Measurements from ENCODE around the gene ROPN1L. TPM values are rescaled to one million over a fixed set of nuclear protein-coding genes. Genes with fewer than 3 reads are reported as not detected.

ROPN1L gene
- total RNA-seq, 1 experiment from 2014 or later, result 0.66 TPM

DNA sequence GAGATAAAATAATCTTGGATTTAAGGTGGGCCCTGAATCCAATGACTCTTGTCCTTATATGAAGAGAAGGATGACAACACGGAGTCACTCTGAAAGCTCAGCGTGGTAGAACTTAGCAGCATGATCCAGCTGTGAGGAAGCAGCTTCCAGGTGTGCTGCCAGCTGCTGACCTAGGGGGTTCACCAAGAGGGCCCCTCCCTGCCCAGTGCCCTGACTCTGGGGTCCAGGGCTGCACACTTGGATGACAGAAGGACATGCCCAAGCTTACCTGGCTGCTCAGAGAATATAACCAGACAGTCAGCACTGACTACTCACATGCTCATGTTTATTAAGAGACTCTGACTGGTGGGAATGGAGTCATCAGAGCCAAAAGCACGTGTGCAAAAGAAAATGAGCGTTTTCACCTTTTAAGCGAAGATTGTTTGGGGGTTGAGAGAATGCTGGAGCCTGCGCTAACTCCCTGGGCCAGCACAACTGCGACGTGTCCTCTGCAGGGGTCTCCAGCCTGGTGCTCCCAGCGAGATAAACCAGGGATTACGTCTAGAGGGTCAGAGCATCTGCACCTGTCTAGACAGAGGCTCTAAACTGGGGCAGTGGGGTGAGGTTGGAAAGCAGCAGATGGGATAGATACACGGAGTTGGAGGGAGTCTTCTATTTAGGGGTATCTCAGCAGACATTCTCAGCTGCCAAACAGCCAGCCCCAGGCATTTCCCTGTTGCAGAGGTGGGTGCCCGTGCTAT is 41.3 kb downstream of the ROPN1L start:
- H3K4me1 ChIP-seq (ENCODE audit: control insufficient read depth in 1 of 2, insufficient read depth in 2 of 2, low read length in 2 of 2), result peaks cover 4 to 24% of the 10 kb centered on the region in 2 experiments; a peak in 2 of 4 replicates

More for the DNA sequence above, 41.3 kb downstream of the ROPN1L start:
- H3K4me2 ChIP-seq (ENCODE audit: low read length), result no peak overlapping the region
- BruUV-seq (replicated peaks), result no TSS peak
- H2AFZ ChIP-seq (ENCODE audit: low read depth, low read length, poor library complexity, severe bottlenecking), result no peak overlapping the region
- CTCF ChIA-PET, result no interaction called here
- no peaks in the 10 kb centered on the region for H3K9me3 ChIP-seq (ENCODE audit: control insufficient read depth in 1 of 2, insufficient read depth in 1 of 2, low read depth in 1 of 2, low read length in 2 of 2)
- DNase-seq (ENCODE audit: low read depth, low spot score) (no peak), ATAC-seq (no peak)
- H3K4me3 ChIP-seq (replicated peaks in 1 of 2; ENCODE audit: low read depth in 1 of 2, low read length in 2 of 2), result no peak overlapping the region
- intact Hi-C loops (cut with micrococcal nuclease), result no loop called here
- POLR2A ChIA-PET, result no interaction called here
- no peaks in the 10 kb centered on the region for H3K36me3 ChIP-seq (ENCODE audit: control insufficient read depth in 1 of 2, insufficient read depth in 2 of 2, low read length in 2 of 2)
- H3K9me2 ChIP-seq (ENCODE audit: insufficient read depth), result no peaks in the 10 kb centered on the region
- no peak overlapping the region for H3K27ac ChIP-seq (ENCODE audit: low read depth, low read length)
- H4K20me1 ChIP-seq (ENCODE audit: insufficient read depth), result no peaks in the 10 kb centered on the region
- TF ChIP-seq YY1 (IDR thresholded peaks at IDR 0.05; ENCODE audit: extremely low read depth, insufficient replicate concordance, low read depth, low read length), result no peak
- TF ChIP-seq, protein P1, sequence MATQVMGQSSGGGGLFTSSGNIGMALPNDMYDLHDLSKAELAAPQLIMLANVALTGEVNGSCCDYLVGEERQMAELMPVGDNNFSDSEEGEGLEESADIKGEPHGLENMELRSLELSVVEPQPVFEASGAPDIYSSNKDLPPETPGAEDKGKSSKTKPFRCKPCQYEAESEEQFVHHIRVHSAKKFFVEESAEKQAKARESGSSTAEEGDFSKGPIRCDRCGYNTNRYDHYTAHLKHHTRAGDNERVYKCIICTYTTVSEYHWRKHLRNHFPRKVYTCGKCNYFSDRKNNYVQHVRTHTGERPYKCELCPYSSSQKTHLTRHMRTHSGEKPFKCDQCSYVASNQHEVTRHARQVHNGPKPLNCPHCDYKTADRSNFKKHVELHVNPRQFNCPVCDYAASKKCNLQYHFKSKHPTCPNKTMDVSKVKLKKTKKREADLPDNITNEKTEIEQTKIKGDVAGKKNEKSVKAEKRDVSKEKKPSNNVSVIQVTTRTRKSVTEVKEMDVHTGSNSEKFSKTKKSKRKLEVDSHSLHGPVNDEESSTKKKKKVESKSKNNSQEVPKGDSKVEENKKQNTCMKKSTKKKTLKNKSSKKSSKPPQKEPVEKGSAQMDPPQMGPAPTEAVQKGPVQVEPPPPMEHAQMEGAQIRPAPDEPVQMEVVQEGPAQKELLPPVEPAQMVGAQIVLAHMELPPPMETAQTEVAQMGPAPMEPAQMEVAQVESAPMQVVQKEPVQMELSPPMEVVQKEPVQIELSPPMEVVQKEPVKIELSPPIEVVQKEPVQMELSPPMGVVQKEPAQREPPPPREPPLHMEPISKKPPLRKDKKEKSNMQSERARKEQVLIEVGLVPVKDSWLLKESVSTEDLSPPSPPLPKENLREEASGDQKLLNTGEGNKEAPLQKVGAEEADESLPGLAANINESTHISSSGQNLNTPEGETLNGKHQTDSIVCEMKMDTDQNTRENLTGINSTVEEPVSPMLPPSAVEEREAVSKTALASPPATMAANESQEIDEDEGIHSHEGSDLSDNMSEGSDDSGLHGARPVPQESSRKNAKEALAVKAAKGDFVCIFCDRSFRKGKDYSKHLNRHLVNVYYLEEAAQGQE (IDR thresholded peaks at IDR 0.05; ENCODE audit: low read depth), result no peak
- no peak for TF ChIP-seq SP1 (IDR thresholded peaks at IDR 0.05; ENCODE audit: low read depth)
- no peak for TF ChIP-seq SRF (IDR thresholded peaks at IDR 0.05; ENCODE audit: low read depth)
- no peak for TF ChIP-seq POLR2A (IDR thresholded peaks at IDR 0.05; ENCODE audit: borderline replicate concordance, extremely low read depth, insufficient read depth, insufficient read length)
- TF ChIP-seq EZH2 (IDR thresholded peaks at IDR 0.05), result no peak
- TF ChIP-seq ELF1 (IDR thresholded peaks at IDR 0.05; ENCODE audit: borderline replicate concordance, low read depth), result no peak
- no peak for TF ChIP-seq POLR2AphosphoS5 (IDR thresholded peaks at IDR 0.05; ENCODE audit: low read depth, low read length)
- no peak for TF ChIP-seq EZH2phosphoT487 (IDR thresholded peaks at IDR 0.05; ENCODE audit: borderline replicate concordance)
- no peak for TF ChIP-seq CEBPB (IDR thresholded peaks at IDR 0.05; ENCODE audit: low read depth)
- TF ChIP-seq SIN3A (IDR thresholded peaks at IDR 0.05; ENCODE audit: low read depth), result no peak
- TF ChIP-seq TCF7L2 (IDR thresholded peaks at IDR 0.05; ENCODE audit: borderline replicate concordance, extremely low read depth, insufficient read depth, insufficient read length), result no peak
- TF ChIP-seq, protein P2, sequence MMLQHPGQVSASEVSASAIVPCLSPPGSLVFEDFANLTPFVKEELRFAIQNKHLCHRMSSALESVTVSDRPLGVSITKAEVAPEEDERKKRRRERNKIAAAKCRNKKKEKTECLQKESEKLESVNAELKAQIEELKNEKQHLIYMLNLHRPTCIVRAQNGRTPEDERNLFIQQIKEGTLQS (IDR thresholded peaks at IDR 0.05), result no peak
- H3K79me2 ChIP-seq (ENCODE audit: insufficient read depth, low read length), result no peaks in the 10 kb centered on the region
- H3K9ac ChIP-seq (ENCODE audit: low read length), result no peak overlapping the region
- no peaks in the 10 kb centered on the region for H3K27me3 ChIP-seq (ENCODE audit: insufficient read depth, low read length)
- RAD21 ChIA-PET (ENCODE audit: low non-redundant PET in 1 of 2, low total read pairs in 2 of 2, uncharacterized antibody in 2 of 2, unreplicated experiment in 2 of 2), result no interaction called here

All from HCT116 (cell line).